LNCAP (cell line): ENCODE data around the gene TOPORS.

Experiments
- CTCF ChIP-seq: fragments of 450-650 bp; IDR thresholded peaks from 2 replicates; pipeline ENCODE4 v1.5.1; 2017; ENCODE audit warnings: mild to moderate bottlenecking

Gene TOPORS

GRCh38 chr9:32552172-32552872, at the start of gene TOPORS, which contains the start of gene SMIM27:
TSS of gene TOPORS (minus strand) at chr9:32552586. CDS start at chr9:32552436, 150 bp downstream.
TSS of gene SMIM27 (plus strand) at chr9:32552327. CDS start at chr9:32552435, 108 bp downstream.
- no peak; the same call in 1 of the 2 replicates for TF ChIP-seq CTCF

GRCh38 chr9:32596936-32597335, 44.5 kb upstream of the TOPORS start:
- no peak for TF ChIP-seq CTCF

- no peak for TF ChIP-seq CTCF
These were observed 43.9 kb upstream of the TOPORS start for GRCh38 chr9:32596096-32596865.

- TF ChIP-seq CTCF = no peak
These were observed 38.5 kb upstream of the TOPORS start for GRCh38 chr9:32590898-32591297.

GRCh38 chr9:32590476-32590875, 38.1 kb upstream of the TOPORS start:
- TF ChIP-seq CTCF = no peak

GRCh38 chr9:32589083-32589723, 36.8 kb upstream of the TOPORS start:
- TF ChIP-seq CTCF = peak; percentile 59

GRCh38 chr9:32587901-32588300, 35.5 kb upstream of the TOPORS start:
- no peak for TF ChIP-seq CTCF
